Cardiac fibroblast (primary cell): Measurements from ENCODE around the gene SCAMP4.

Experiments
- DNase-seq, 2 donors: peaks; one replicate each; pipeline versions ENCODE4 v3.0.0 to v3.0.0-alpha.2; 2010; ENCODE audit warnings: low read depth in 2 of 2
- H3K4me3 ChIP-seq, 2 donors: replicated peaks in 1 of 2; 1 replicate in 1 of 2; 2 replicates in 1 of 2; pipeline ENCODE4 v1.5.1; 2011; ENCODE audit warnings: low read depth in 2 of 2, low read length in 2 of 2, mild to moderate bottlenecking in 2 of 2, moderate library complexity in 1 of 2
- CTCF ChIP-seq: IDR thresholded peaks from one replicate; pipeline ENCODE4 v1.5.1; 2011; ENCODE audit warnings: low read depth, mild to moderate bottlenecking, low read length, inconsistent platforms

Gene SCAMP4

GRCh38 chr19:1968279-1969175, 63.3 kb downstream of the SCAMP4 start:
- TF ChIP-seq CTCF, result no peak
- no peak for DNase-seq
- H3K4me3 ChIP-seq, result no peak overlapping the region

- DNase-seq, result no peak
- TF ChIP-seq CTCF, result no peak
- H3K4me3 ChIP-seq, result no peak overlapping the region
Measured at GRCh38 chr19:1969176-1970002, 64.2 kb downstream of the SCAMP4 start.

DNA sequence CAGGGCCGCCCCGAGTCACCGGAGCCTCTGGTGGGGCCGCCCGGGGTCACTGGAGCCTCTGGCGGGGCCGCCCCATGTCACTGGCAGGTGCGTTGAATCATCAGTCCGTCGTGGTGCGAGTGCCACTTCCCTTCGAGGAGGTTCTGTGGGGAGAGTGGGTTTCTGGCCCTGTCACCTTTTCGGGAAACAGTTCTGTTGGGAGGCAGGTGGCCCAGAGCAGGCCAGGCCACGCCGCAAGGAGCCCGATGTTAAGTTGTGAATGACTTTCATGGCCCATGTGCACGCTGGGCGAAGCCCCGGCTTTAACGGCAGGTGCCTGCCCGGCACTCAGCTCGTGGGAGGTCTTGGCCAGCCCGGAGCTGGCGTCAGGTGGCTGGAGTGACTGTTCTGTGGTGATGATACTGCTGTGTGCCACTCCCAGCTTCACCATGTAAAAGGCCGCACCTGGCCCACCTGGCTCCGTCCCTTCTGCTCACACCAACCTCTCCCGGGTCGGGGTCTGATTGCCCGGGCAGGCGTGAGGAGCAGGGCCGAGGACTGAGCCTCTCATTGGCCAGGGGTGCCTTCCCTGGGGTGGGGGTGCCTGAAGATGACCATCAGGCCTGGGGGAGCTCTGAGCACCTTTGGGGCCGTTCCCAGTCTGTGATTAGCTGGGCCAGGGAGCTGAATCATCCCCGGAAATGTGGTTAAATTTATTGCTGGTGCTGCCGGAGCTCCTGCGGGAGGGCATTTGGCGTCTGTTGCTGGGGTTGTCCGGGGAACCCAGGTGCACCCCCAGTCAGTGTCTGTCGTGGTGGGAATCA, 65.0 kb downstream of the SCAMP4 start:
- no peak for DNase-seq
- H3K4me3 ChIP-seq, result no peak overlapping the region
- TF ChIP-seq CTCF, result no peak

- H3K4me3 ChIP-seq, result no peak overlapping the region
- no peak for DNase-seq
- no peak for TF ChIP-seq CTCF
Measured at GRCh38 chr19:1970806-1971502, 65.8 kb downstream of the SCAMP4 start.

DNA sequence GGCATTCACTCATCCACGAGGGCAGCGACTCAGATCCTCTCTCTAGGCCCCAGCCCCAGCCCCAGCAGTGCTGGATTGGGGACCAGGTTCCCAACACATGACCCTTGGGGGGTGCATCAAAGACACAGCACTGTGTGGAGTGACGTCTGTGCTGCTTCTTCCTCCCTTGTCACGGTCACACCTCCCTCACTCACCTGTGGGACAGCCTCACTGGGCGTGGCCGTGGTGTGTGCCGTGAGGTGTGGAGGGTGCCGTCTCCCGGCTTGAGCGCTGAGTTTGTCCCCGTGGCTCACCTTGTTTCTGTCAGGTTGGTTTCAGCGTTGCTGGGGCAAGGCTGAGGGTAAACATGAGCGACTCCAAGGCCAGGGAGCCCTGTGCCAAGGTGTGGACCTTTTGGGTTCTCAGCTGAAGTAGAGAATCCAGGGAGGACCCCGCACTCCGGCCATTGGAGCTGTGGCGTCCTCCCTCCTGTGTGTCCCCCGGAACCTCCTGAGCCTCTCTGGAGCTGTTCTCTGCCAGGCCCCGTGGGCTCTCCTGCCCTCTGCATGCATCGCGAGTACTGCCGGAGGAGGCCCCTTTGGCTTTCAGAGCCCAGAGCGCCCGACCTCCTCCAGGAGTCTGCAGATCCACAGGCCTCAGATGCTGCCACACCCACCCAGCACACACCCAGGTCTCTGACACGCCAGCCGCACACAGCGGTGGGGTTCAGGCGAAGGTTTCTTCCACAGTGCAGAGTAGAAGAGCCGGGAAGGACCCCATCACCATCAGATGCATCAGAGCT, 69.4 kb downstream of the SCAMP4 start:
- no peak overlapping the region for H3K4me3 ChIP-seq
- no peak for DNase-seq
- TF ChIP-seq CTCF, result no peak
